Adrenal gland (tissue), 12 donors: ENCODE data around the gene ZNF654. TPM values are rescaled to one million over a fixed set of nuclear protein-coding genes. Genes with fewer than 3 reads are reported as not detected.
"Not testable (repeated sequence)": the region's sequence is repeated elsewhere in the genome, so short reads cannot be mapped to it uniquely, and the experiment has no call there.

Experiments used
- DNase-seq, 7 donors: peaks; one replicate each; pipeline ENCODE4 v3.0.0-alpha.2; 2019 to 2020
- H3K27ac ChIP-seq, 5 donors: fragments of 200-600 bp; sonication (generic) in 4 of 5; 1 replicate in 3 of 5; 2 replicates in 2 of 5; pipeline versions ENCODE4 v1.5.1 to v1.8.0; 2016 to 2020; ENCODE audit warnings: mild to moderate bottlenecking in 1 of 5
- H3K27me3 ChIP-seq: fragments of 200-600 bp; 2 replicates; pipeline ENCODE4 v1.8.0; 2021
- H3K36me3 ChIP-seq, 2 donors: fragments of 200-600 bp; replicated peaks in 1 of 2; 1 replicate in 1 of 2; 2 replicates in 1 of 2; pipeline versions ENCODE4 v1.5.1 to v1.8.0; 2018 to 2022
- H3K4me1 ChIP-seq, 2 donors: fragments of 200-600 bp; replicated peaks in 1 of 2; 1 replicate in 1 of 2; 2 replicates in 1 of 2; pipeline versions ENCODE4 v1.5.1 to v1.8.0; 2018 to 2021
- H3K4me3 ChIP-seq, 4 donors: fragments of 200-600 bp; sonication (generic) in 3 of 4; one replicate each; pipeline ENCODE4 v1.5.1; 2016 to 2018
- H3K9me3 ChIP-seq, 3 donors: fragments of 200-600 bp; sonication (generic) in 1 of 3; replicated peaks in 1 of 3; 1 replicate in 2 of 3; 2 replicates in 1 of 3; pipeline versions ENCODE4 v1.5.1 to v1.8.0; 2016 to 2021
- POLR2A ChIP-seq, 2 donors: fragments of 450-650 bp; IDR thresholded peaks; one replicate each; pipeline ENCODE4 v1.6.1; 2017; ENCODE audit warnings: antibody characterized with exemption in 2 of 2, mild to moderate bottlenecking in 2 of 2, moderate library complexity in 1 of 2
- WGBS, 4 donors: extraction: QIAGEN DNeasy Blood & Tissue Kit in 2 of 4; methylation state at CpG; one replicate each; pipeline versions ENCODE4 v1.1.5 to v1.1.7; 2013 to 2017; 5-methylcytosine and 5-hydroxymethylcytosine counted together
- intact Hi-C, 2 donors: fragments of 100-400 bp; cut with DNase I; formaldehyde crosslinking; loops; one replicate each; pipeline versions ENCODE4 v1.14.1 to v1.15.0; 2022 to 2023
- polyA plus RNA-seq, 3 donors: library from polyadenylated mRNA; stranded (reverse); fragments of 200-250 nt in 2 of 3; fragments of 350-450 nt in 1 of 3; fragmentation: Illumina TruSeq in 1 of 3; extraction: RNeasy Lipid Tissue Mini Kit (QIAGEN cat#74804) in 1 of 3; gene quantifications; one replicate each; pipeline ENCODE4 v1.2.3, GENCODE V29; 2013 to 2014
- total RNA-seq, 9 donors: library from RNA; depleted of rRNA in 4 of 9; stranded (reverse); fragments of >200 nt in 4 of 9; fragments of 120-200 nt in 1 of 9; fragmentation: NEBNext Ultra II Directional in 1 of 9; extraction: Animal tissue kit (Norgen Biotek cat#: 25700) in 1 of 9; gene quantifications; one replicate each; pipeline versions ENCODE4 v1.1.0 to v1.2.4, GENCODE V29; 2013 to 2023
- TF ChIP-seq, protein P1 (sequence below), 6 experiments: fragments of 450-650 bp in 4 of 6; fragments of 200-600 bp in 2 of 6; sonication (generic) in 1 of 6; IDR thresholded peaks; 1 replicate in 5 of 6; 2 replicates in 1 of 6; pipeline versions ENCODE4 v1.5.1 to v1.8.0; 2016 to 2021; ENCODE audit warnings: antibody characterized with exemption in 6 of 6, mild to moderate bottlenecking in 2 of 6, moderate library complexity in 1 of 6
- donor health status: healthy with polysubstance abuse.
- donor health status: Bipolar disorder and iron deficiency.
- donor health status: DM: yes; HTN: yes; CAD: no.
- donor health status: DM: no; HTN: no; CAD: no.
- donor health status: DM: no; HTN: no; CAD: no.
- donor health status: DM: yes; HTN: yes; CAD: no.

Gene ZNF654
- total and polyA plus RNA-seq, 12 donors, result 2.5 to 18.6 (median 10.7) TPM

DNA sequence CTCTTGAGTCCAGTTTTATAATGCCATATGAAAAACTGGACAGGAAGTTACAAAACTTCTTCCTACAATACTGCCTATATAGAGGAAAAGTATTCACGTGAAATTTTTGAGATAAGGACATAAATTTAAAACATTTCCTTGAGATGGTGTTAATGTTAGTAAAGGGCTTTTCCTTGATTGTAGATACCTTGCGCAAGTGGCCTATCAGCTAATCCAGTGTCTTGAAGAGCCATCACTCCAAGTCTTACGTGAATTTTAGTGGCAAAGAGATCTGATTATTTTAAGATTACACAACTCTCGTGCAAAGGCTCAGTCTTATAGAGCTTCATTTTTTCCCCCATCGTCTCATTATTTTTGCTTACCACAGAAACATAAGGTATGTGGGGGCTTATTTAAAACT is 109.1 kb downstream of the ZNF654 start:
- no peak for TF ChIP-seq POLR2A (IDR thresholded peaks at IDR 0.05)
- TF ChIP-seq, protein P1, sequence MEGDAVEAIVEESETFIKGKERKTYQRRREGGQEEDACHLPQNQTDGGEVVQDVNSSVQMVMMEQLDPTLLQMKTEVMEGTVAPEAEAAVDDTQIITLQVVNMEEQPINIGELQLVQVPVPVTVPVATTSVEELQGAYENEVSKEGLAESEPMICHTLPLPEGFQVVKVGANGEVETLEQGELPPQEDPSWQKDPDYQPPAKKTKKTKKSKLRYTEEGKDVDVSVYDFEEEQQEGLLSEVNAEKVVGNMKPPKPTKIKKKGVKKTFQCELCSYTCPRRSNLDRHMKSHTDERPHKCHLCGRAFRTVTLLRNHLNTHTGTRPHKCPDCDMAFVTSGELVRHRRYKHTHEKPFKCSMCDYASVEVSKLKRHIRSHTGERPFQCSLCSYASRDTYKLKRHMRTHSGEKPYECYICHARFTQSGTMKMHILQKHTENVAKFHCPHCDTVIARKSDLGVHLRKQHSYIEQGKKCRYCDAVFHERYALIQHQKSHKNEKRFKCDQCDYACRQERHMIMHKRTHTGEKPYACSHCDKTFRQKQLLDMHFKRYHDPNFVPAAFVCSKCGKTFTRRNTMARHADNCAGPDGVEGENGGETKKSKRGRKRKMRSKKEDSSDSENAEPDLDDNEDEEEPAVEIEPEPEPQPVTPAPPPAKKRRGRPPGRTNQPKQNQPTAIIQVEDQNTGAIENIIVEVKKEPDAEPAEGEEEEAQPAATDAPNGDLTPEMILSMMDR (IDR thresholded peaks at IDR 0.05), result no peak
- intact Hi-C loops, result no loop called here
- Histone ChIP-seq H3K9me3 (no peaks in the 10 kb centered on the region), H3K27ac (no peak overlapping the region), H3K36me3 (no peaks in the 10 kb centered on the region), H3K4me1 (no peaks in the 10 kb centered on the region), H3K4me3 (no peak overlapping the region), H3K27me3 (no peaks in the 10 kb centered on the region)
- WGBS, 4 donors, result 84 to 88% (median 87%) methylated on average over 5 of the region's 5 CpGs
- no peak for DNase-seq

DNA sequence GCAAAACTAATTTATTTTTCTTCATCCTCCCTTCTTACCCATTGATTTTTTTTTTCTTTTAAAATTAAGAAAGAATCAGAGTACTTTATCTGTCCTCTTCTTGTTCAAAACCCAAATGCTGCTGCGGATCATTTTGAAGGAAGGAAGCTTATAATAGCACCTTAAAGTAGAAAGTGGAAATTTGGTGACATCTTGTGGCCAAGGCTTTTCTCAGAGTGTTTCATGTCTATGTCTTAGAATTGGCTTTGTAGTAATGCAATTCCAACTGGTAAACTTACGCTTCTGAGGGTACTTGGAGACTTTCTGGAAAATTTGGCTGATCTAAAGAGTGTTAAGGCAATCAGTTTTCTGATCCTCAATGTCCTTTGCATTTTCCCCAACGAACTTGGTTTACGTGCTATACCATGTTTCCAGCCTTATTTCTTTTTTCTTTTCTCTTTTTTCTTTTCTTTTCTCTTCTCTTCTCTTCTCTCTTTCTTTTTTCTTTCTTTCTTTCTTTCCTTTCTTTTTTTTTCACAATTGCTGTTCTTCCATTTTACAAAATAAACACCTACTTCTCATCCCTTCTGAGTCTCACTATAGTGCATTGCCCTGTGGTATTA is 121.4 kb downstream of the ZNF654 start:
- TF ChIP-seq, protein P1 (IDR thresholded peaks at IDR 0.05), result peak in 3 of 6 experiments; percentile 23 to 39 (median 32)
- TF ChIP-seq POLR2A (IDR thresholded peaks at IDR 0.05), result no peak

DNA sequence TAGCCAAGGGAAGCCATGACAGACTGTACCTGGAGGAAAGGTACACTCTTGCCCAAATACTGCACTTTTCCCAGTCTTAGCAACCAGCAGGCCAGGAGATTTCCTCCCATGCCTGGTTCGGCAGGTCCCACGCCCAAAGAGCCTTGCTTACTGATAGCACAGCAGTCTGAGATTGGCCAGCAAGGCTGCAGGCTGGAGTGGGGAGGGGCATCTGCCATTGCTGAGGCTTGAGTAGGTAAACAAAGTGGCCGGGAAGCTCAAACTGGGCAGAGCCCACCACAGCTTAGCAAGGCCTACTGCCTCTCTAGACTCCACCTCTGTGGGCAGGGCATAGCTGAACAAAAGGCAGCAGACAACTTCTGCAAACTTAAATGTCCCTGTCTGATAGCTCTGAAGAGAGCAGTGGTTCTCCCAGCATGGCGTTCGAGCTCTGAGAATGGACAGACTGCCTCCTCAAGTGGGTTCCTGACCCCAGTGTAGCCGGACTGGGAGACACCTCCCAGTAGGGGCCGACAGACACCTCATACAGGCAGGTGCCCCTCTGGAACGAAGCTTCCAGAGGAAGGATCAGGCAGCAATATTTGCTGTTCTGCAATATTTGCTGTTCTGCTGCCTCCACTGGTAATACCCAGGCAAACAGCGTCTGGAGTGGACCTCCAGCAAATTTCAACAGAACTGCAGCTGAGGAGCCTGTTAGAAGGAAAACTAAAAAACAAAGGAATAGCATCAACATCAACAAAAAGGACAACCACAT is 123.3 kb downstream of the ZNF654 start:
- H3K27me3 ChIP-seq, H3K4me3 ChIP-seq, H3K27ac ChIP-seq, DNase-seq, intact Hi-C loops, H3K36me3 ChIP-seq, H3K9me3 ChIP-seq, H3K4me1 ChIP-seq: not testable (repeated sequence)
- 85 to 96% (median 90%) methylated on average over 4 to 9 of the region's 9 CpGs for WGBS, 4 donors

More for the DNA sequence above, 121.4 kb downstream of the ZNF654 start:
- Histone ChIP-seq H3K9me3 (no peaks in the 10 kb centered on the region), H3K27me3 (no peaks in the 10 kb centered on the region), H3K36me3 (no peaks in the 10 kb centered on the region), H3K4me1 (no peaks in the 10 kb centered on the region), H3K27ac (no peak overlapping the region), H3K4me3 (no peak overlapping the region)
- intact Hi-C loops, result no loop called here
- WGBS, 4 donors, result 56 to 66% (median 58%) methylated on average over 4 of the region's 4 CpGs
- DNase-seq, result peak in 1 of 7 donors; percentile 8

DNA sequence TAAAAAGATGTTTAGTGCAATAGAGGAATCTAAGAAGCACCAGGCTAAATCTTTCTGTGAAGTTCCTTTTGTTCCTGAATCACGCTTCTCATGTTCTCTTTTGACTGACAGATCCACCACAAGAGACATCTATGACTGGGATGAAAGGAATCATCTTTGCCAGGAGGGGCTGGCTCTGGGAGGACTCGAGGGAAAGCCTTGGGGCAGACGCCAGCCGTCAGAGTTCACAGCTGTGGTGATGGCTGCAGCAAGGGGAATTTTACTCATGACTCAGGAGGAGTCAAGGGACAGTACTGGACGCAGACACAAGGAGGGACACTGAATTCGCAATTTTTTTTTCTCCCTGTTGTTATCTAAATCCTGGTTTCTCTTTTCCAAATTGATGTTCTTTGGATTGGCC is 129.4 kb downstream of the ZNF654 start:
- TF ChIP-seq POLR2A (IDR thresholded peaks at IDR 0.05), result no peak
- TF ChIP-seq, protein P1 (IDR thresholded peaks at IDR 0.05), result no peak
- WGBS, 4 donors, result 74 to 78% (median 77%) methylated on average over 6 of the region's 6 CpGs
- no peak for DNase-seq
- no peaks in the 10 kb centered on the region for H3K9me3 ChIP-seq
- H3K36me3 ChIP-seq, result no peaks in the 10 kb centered on the region
- no peak overlapping the region for H3K4me3 ChIP-seq
- H3K4me1 ChIP-seq, result no peaks in the 10 kb centered on the region
- intact Hi-C loops, result no loop called here
- H3K27ac ChIP-seq, result no peak overlapping the region
- H3K27me3 ChIP-seq, result no peaks in the 10 kb centered on the region
